GM12878 (cell line): ENCODE measurements around the gene HOXC9. TPM values are rescaled to one million over a fixed set of nuclear protein-coding genes. Genes with fewer than 3 reads are reported as not detected.
A peak's percentile ranks its signal among the peaks of the same experiment; 100 is the strongest.

ENCODE experiments used
- ATAC-seq: fragments of 200-7000 bp; cut with Tn5 transposase; 3 replicates; pipeline ENCODE4 v1.9.1; 2020; ENCODE audit warnings: mild to moderate bottlenecking, moderate library complexity
- BruUV-seq: library from RNA; stranded (reverse); fragments of 400-500 nt; replicated peaks from 2 replicates; lab custom pipeline; 2021; lab: Mats Ljungman, UMichigan
- CTCF ChIA-PET: fragments of 300-600 bp; sonication (Branson Sonifier 250); formaldehyde crosslinking; extraction: SDS; loops from one replicate; lab custom pipeline; 2021; ENCODE audit warnings: inconsistent platforms; lab: Yijun Ruan, JAX
- POLR2A ChIA-PET: fragments of 350-600 bp; formaldehyde crosslinking; extraction: SDS; loops from one replicate; lab custom pipeline; 2021; ENCODE audit warnings: inconsistent platforms; lab: Charles Lee
- RAD21 ChIA-PET: fragments of 300-600 bp; sonication (Branson Sonifier 250); formaldehyde crosslinking; loops from one replicate; lab custom pipeline; 2023; ENCODE audit warnings: antibody characterized with exemption; ENCODE audit not compliant: unreplicated experiment; lab: Charles Lee
- SMC1A ChIA-PET: fragments of 300-600 bp; sonication (Branson Sonifier 250); formaldehyde crosslinking; loops from one replicate; lab custom pipeline; 2023; ENCODE audit not compliant: unreplicated experiment, uncharacterized antibody; lab: Charles Lee
- DNase-seq: peaks from one replicate; pipeline ENCODE4 v3.0.0-alpha.2; 2011; ENCODE audit warnings: low read depth, low spot score
- FAIRE-seq: peaks from 3 replicates; lab custom pipeline; 2011; peaks lifted over from hg19 to GRCh38; lab: Jason Lieb, UNC
- H2AFZ ChIP-seq: 2 replicates; pipeline ENCODE4 v1.6.0; 2011; ENCODE audit warnings: low read depth, low read length, control low read depth; ENCODE audit not compliant: control insufficient read depth
- H3K27ac ChIP-seq: 2 replicates; pipeline ENCODE4 v1.5.1; 2011; ENCODE audit warnings: control low read depth; ENCODE audit not compliant: control insufficient read depth, insufficient read depth
- H3K27me3 ChIP-seq, 2 experiments: replicated peaks in 1 of 2; 2 replicates each; pipeline versions ENCODE4 v1.6.0 to v1.6.1; 2011; ENCODE audit warnings: low read length in 1 of 2; ENCODE audit not compliant: control insufficient read depth in 2 of 2, insufficient read depth in 2 of 2
- H3K36me3 ChIP-seq, 2 experiments: 2 replicates each; pipeline ENCODE4 v1.5.1; 2011; ENCODE audit warnings: low read length in 1 of 2; ENCODE audit not compliant: control insufficient read depth in 2 of 2, insufficient read depth in 2 of 2
- H3K4me1 ChIP-seq: 2 replicates; pipeline ENCODE4 v1.6.1; 2011; ENCODE audit warnings: mild to moderate bottlenecking, low read length, moderate library complexity, mixed read lengths; ENCODE audit not compliant: control insufficient read depth, insufficient read depth
- H3K4me2 ChIP-seq: 2 replicates; pipeline ENCODE4 v1.6.0; 2011; ENCODE audit warnings: control low read depth; ENCODE audit not compliant: control insufficient read depth, insufficient read depth
- H3K4me3 ChIP-seq: fragments of 200-600 bp; sonication (generic); 2 replicates; pipeline ENCODE4 v1.5.1; 2016
- H3K79me2 ChIP-seq: 2 replicates; pipeline ENCODE4 v1.6.0; 2011; ENCODE audit warnings: low read length; ENCODE audit not compliant: control insufficient read depth, insufficient read depth
- H3K9ac ChIP-seq: 2 replicates; pipeline ENCODE4 v1.8.0; 2011; ENCODE audit warnings: low read length, control low read depth, mixed read lengths; ENCODE audit not compliant: control insufficient read depth, insufficient read depth
- H3K9me3 ChIP-seq: replicated peaks from 3 replicates; pipeline ENCODE4 v1.5.1; 2011; ENCODE audit warnings: mild to moderate bottlenecking, low read length; ENCODE audit not compliant: control insufficient read depth, insufficient read depth
- H4K20me1 ChIP-seq: 2 replicates; pipeline ENCODE4 v1.6.0; 2011; ENCODE audit not compliant: control insufficient read depth, insufficient read depth
- BHLHE40 ChIP-seq, 2 experiments: fragments of 450-650 bp in 1 of 2; IDR thresholded peaks; 2 replicates each; pipeline ENCODE4 v1.6.1; 2011 to 2017; ENCODE audit warnings: low read depth in 2 of 2, borderline replicate concordance in 1 of 2, improper control_type of control experiment in 1 of 2, low read length in 1 of 2, mild to moderate bottlenecking in 1 of 2
- CBX5 ChIP-seq: sonication (generic); IDR thresholded peaks from 2 replicates; pipeline ENCODE4 v1.6.1; 2016; ENCODE audit warnings: low read depth, moderate library complexity, mild to moderate bottlenecking, inconsistent platforms
- HDAC6 ChIP-seq: fragments of 200-600 bp; sonication (generic); IDR thresholded peaks from one replicate; pipeline ENCODE4 v1.8.0; 2017; ENCODE audit warnings: antibody characterized with exemption; ENCODE audit not compliant: unreplicated experiment
- NR2F1 ChIP-seq: fragments of 450-650 bp; conservative IDR thresholded peaks from 2 replicates; pipeline ENCODE4 v1.6.1; 2017; ENCODE audit warnings: mild to moderate bottlenecking
- POU2F2 ChIP-seq: IDR thresholded peaks from 3 replicates; pipeline ENCODE4 v1.6.1; 2011; ENCODE audit warnings: low read depth, mild to moderate bottlenecking, low read length, borderline replicate concordance
- RCOR1 ChIP-seq: conservative IDR thresholded peaks from 2 replicates; pipeline ENCODE4 v1.6.1; 2012; ENCODE audit warnings: low read depth, low read length, improper control_type of control experiment
- SKIL ChIP-seq: fragments of 450-650 bp; IDR thresholded peaks from 2 replicates; pipeline ENCODE4 v1.6.1; 2017; ENCODE audit warnings: mild to moderate bottlenecking, low read depth, inconsistent platforms; ENCODE audit not compliant: poor library complexity, severe bottlenecking
- SMC3 ChIP-seq: IDR thresholded peaks from 2 replicates; pipeline ENCODE4 v1.6.1; 2011; ENCODE audit warnings: low read length, improper control_type of control experiment, borderline replicate concordance
- STAT1 ChIP-seq: fragments of 450-650 bp; conservative IDR thresholded peaks from 2 replicates; pipeline ENCODE4 v1.6.1; 2014; ENCODE audit warnings: antibody characterized with exemption, mild to moderate bottlenecking
- TCF3 ChIP-seq: IDR thresholded peaks from 2 replicates; pipeline ENCODE4 v1.6.1; 2012; ENCODE audit warnings: low read depth, mild to moderate bottlenecking, low read length, borderline replicate concordance; ENCODE audit not compliant: insufficient read depth
- ZBED1 ChIP-seq: IDR thresholded peaks from 2 replicates; pipeline ENCODE4 v1.6.1; 2016; ENCODE audit warnings: borderline replicate concordance
- ZBTB33 ChIP-seq: fragments of 450-650 bp; IDR thresholded peaks from 2 replicates; pipeline ENCODE4 v1.6.1; 2017; ENCODE audit warnings: mild to moderate bottlenecking
- ZBTB4 ChIP-seq: fragments of 450-650 bp; formaldehyde crosslinking; IDR thresholded peaks from 2 replicates; pipeline ENCODE4 v1.4.0; 2022; ENCODE audit warnings: mild to moderate bottlenecking, moderate library complexity
- WGBS: methylation state at CpG from one replicate; pipeline ENCODE4 v1.1.6; 2016; ENCODE audit warnings: low lambda C conversion rate; ENCODE audit not compliant: insufficient replicate concordance, insufficient coverage; ENCODE audit errors: missing lambda C conversion rate; 5-methylcytosine and 5-hydroxymethylcytosine counted together
- in situ Hi-C: fragments of 300-500 bp; cut with MboI; formaldehyde crosslinking; loops from 9 replicates; pipeline ENCODE4 v1.14.3; 2018; ENCODE audit warnings: mixed read lengths
- intact Hi-C: fragments of 100-400 bp; cut with micrococcal nuclease; formaldehyde crosslinking; loops from one replicate; pipeline ENCODE4 v1.14.2; 2022; ENCODE audit not compliant: unreplicated experiment
- polyA plus RNA-seq, 11 experiments: library from polyadenylated mRNA; depleted of rRNA in 4 of 11; unstranded in 6 of 11; stranded (reverse) in 5 of 11; fragments of >200 nt; fragmentation: Nextera tagmentation in 4 of 11; fragmentation: Illumina TruSeq in 1 of 11; extraction: Ambion mirVana in 4 of 11; extraction: Trizol in 1 of 11; gene quantifications; 1 replicate in 1 of 11; 2 replicates in 10 of 11; pipeline versions ENCODE4 v1.2.1 to v1.2.3, GENCODE V29; 2011 to 2016; ENCODE audit warnings: inconsistent platforms in 2 of 11, missing spikeins in 2 of 11, low read depth in 1 of 11
- total RNA-seq, 4 experiments: library from RNA; depleted of rRNA in 3 of 4; stranded (reverse); fragments of >200 nt in 3 of 4; fragmentation: Illumina TruSeq in 1 of 4; extraction: Trizol in 1 of 4; gene quantifications; 2 replicates each; pipeline versions ENCODE4 v1.2.1 to v1.2.3, GENCODE V29; 2013 to 2021

Gene HOXC9
- total and polyA plus RNA-seq, 10 of the 15 experiments (the other 5 are each of a cell fraction or from before 2014, with no cell fraction given), result not detected

GRCh38 chr12:53976823-53977595 lies 23.0 kb upstream of the HOXC9 start (continued):
- TF ChIP-seq ZBTB33 (no peak), CBX5 (no peak), RCOR1 (no peak)

- intact Hi-C loops (no loop called here), in situ Hi-C loops (no loop called here)
- H3K4me2 ChIP-seq, result peak overlapping the region; percentile 25
- no peak overlapping the region for H3K27ac ChIP-seq
- CTCF ChIA-PET, result no interaction called here
- RAD21 ChIA-PET, result no interaction called here
- no peak for DNase-seq
- H3K27me3 ChIP-seq, result peaks cover 24 to 32% of the 10 kb centered on the region in 2 experiments
- SMC1A ChIA-PET, result interaction anchor here (0.7 kb wide), 1 partner anchor 10 kb away, joined by 3 read pairs; no protein-coding TSS in a partner anchor
- H3K9me3 ChIP-seq, result no peaks in the 10 kb centered on the region; the same call in 1 of the 3 replicates
- no peaks in the 10 kb centered on the region for H3K36me3 ChIP-seq
- no peaks in the 10 kb centered on the region for H4K20me1 ChIP-seq
- no TSS peak for BruUV-seq
- 6% methylated on average over 11 of the region's 11 CpGs for WGBS
- ATAC-seq, result peak; percentile 77
- H3K9ac ChIP-seq, result no peak overlapping the region
- H3K4me1 ChIP-seq, result peaks cover 22% of the 10 kb centered on the region
- H3K4me3 ChIP-seq, result no peak overlapping the region
- POLR2A ChIA-PET, result no interaction called here
- H3K79me2 ChIP-seq, result no peaks in the 10 kb centered on the region
- H2AFZ ChIP-seq, result no peak overlapping the region
- no peak for FAIRE-seq
- TF ChIP-seq SKIL, result peak; percentile 61
- no peak for TF ChIP-seq ZBED1
- TF ChIP-seq POU2F2, result no peak
- TF ChIP-seq SMC3, result no peak
- peak; percentile 48; the same call in 1 of the 2 replicates for TF ChIP-seq NR2F1
- peak; percentile 80 to 87 for TF ChIP-seq BHLHE40 (IDR thresholded peaks at IDR 0.05; ENCODE audit: borderline replicate concordance in 1 of 2, low read depth in 2 of 2, low read length in 1 of 2)
- no peak for TF ChIP-seq TCF3
- TF ChIP-seq ZBTB4 (CRISPR knock-in tag), result no peak
- TF ChIP-seq HDAC6, result no peak
- no peak for TF ChIP-seq STAT1
These were observed 22.1 kb upstream of the HOXC9 start for GRCh38 chr12:53977596-53978445.
